CD1c-positive myeloid dendritic cell (primary cell): ENCODE data around the gene ATP5F1B.
A peak's percentile ranks its signal among the peaks of the same experiment; 100 is the strongest.

Experiments used
- DNase-seq: peaks from one replicate; pipeline ENCODE4 v3.0.0-alpha.2; 2016; ENCODE audit errors: extremely low spot score

ATP5F1B gene

DNA sequence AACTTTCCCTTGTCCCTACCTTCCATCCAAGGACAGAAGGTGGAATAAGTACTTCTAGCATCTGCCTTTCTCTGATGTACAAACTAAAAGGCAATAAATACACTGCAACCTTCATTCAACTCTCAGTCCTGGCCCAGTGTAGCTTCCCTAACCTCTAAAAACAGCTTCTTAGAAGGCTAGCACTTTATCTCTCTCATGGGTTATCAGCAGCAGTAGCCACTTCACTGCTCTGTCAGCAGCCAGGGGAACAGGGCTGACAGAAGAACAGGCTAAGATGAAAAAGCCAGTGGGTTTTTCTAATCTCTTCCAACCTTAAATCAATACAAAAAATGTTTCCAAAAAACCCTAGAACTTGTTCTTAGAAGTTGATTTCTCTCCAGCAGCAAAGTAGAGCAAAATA lies 28.9 kb downstream of the ATP5F1B start:
- DNase-seq = no peak

DNA sequence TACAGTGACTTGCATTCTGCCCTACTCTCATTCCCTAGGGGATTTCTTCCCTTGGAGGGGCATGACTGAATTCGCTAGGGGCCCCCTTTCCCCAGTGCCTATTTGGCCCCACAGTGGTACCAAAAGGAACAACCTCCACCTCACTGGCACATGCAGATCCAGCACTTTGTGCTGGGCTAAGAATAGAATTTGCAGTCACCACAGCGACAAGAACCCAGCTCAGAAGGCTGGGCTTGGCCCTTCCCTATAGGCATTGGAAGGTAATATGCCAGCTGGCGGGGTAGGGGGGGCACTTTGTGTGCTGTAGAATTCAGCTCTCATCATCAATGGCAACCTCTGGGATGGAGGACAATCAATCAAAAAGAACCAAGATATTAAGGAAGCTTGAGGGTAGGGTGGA lies 29.5 kb downstream of the ATP5F1B start:
- DNase-seq = no peak

DNA sequence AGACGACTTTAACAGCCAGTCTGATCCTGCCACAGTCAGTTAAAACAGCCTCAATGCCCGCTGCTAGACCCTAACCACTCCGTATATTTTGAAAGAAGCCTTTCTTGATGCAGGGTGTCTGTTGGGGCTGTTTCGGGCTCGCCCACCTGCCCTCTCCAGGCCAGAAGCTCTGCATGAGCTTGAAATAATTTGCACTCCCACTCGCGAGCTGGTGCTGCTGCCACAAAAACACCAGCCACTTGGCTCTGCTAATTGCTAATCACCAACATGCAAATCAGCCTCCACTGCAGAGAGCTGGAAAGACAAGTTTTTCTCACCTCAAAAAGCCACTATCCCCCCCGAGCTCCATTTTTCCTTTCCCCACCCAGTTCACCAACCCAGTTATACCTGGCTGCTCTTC lies 31.2 kb downstream of the ATP5F1B start:
- no peak for DNase-seq

DNA sequence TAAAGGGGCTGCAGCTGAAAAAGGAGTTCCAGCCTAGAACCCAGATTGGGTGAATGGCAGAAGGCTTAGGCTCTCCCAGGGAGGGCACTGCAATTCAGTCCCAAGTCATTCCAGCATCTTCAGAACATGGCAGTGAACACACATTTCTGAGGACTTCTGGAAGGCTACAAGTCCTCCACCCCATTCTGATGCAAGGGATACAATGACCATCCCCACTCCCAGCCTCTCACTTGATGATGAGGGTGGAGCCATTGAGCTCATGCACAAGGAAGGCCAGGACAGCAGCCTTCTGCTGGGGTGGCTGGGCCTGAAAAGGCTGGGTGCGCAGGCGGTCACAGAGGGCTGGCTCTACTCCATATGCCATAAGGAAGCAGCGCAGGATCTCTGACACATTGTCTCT lies 41.4 kb downstream of the ATP5F1B start:
- no peak for DNase-seq

DNA sequence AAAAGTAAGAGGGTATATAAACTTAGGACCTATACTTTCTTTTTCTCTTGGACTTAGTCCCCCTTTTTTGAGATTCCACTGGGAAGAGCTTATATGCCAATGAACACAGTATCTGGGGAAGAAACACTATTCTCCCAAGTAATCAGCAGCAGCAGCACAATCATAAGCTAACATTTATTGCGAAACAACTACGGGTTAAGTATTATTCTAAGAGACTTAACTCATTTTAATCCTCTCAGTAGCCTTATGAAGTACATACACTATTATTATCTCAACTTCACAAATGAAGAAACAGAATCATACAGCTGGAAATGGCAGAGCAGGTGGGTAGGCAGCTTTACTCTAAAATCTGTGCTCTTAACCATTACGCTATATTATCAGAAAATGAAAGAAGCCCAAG lies 43.5 kb downstream of the ATP5F1B start:
- no peak for DNase-seq

DNA sequence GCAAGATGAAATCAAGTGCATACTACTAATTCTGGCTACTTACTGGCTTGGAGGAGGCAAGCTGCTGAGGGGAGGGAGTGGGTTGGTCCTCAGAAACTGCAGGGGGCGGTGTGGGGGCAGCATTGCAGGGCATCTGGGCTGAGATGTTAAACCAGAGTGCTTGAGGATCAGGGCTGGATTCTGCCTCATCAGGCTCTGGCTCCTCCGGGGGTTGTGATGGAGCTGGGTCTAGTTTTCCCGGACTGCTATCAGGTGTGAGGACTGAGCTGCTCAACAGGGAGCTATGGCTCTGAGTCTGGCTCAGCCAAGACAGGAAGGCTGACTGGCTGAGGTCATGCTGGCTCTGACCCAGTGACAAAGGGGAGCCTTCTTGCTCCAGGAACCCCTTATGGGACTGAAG lies 44.3 kb downstream of the ATP5F1B start:
- DNase-seq = no peak

DNA sequence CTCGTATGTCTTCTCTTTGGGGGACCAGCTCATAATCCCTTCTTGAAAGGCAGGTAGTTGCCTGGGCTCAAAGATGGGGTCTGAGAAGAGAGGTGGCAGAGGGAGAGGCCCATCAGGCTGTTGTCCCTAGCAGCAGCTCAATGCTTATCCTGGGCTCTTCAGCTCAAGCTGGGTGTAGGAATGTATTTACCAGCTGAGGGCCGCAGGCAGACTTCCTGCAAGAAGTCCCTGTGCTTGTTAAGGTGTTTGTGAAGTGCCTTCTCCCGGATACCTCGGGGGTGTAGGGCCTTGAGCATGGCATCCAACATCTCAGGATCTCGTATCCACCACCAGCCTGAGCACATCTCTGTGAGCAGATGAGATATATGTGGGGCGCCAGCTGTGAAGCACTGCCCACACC lies 45.0 kb downstream of the ATP5F1B start:
- no peak for DNase-seq

DNA sequence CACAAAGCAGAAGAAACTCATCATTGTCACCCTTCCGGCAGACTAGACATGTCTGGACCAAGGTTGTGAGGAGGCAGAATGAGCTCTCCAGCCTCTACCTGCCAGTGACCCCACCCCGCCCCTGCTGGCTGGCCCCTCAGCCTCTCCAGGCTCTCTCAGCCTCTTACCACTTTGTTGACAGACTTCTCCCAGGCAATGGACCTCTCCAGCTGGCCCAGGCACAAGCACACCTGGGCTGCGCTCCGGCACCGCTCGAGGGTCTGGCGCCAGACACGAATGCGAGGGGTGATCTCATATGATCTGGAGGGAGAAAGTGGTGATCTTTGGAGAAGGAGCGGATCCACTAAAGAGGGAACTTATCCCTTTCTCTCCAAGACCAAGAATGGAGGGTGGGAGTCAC lies 46.0 kb downstream of the ATP5F1B start:
- no peak for DNase-seq

DNA sequence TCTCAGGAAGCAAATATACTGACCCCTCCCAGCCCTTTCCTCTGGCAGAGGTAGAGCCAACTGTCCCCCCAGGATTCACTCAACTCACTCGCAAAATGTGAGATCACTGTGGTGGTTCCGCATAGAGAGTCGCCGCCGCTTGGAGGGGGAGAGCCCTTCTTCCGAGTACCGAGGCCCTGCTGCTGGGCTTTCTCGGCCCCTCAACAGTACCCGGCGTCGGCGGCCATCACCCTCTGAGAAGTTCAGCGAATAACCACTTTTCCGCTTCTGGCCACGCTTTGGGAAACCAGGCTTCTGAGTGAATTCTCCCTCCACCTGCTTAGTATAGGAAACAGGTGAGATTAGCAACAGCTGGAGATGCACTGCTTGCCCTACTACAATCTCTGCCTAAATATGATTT lies 46.7 kb downstream of the ATP5F1B start:
- DNase-seq = no peak

DNA sequence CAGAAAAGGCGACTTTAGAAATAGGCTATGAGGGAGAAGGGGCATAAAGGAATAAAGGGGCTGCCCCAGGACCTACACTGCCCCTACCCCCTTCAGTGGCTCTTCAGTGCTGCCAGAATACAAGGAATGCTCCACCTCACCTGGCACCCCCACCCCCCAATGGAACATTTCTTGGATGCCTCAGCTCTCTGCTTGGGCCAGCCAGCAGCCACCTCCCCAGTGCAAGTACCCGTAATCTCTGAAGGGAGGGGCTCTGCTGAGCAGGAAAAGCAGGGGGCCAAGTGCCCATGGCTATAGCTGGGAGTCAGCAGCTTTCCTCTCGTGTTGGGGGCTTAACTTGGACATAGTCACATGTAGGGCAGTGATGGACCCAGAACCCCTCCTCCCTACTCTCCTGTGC lies 49.0 kb downstream of the ATP5F1B start:
- no peak for DNase-seq

DNA sequence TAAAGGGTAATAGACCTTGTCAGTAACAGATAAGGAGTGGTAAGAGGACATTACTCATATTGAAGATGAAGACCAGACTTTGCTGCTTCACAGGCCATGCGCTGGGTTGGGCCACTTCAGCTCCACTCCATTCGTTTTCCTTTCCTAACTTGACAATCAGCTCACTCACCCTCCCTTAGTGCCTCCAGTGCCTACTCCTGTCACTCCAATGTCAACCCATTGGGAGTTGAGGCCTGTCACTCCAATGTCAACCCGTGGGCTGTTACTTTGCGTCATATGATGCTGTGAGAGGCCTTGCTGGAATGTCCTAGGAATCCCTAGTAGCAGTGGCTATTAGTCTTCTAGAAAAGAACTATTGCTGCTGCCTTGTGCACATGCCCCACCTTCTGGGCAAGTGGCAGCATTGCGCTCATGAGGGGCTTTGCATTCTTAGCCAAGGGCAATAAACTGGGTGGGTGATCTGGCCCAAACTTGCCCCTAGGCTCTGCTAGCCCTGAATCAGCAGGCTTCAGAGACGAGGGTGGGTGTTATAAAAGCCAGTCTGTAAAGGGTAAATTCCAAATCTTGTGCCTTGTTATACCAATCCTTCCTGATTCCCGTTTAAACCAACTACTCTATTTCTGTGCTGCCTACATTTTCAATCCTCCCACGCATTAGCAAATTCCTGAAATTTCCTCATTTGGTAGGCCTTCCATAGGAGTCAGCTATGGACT lies 51.7 kb downstream of the ATP5F1B start:
- peak; percentile 66 for DNase-seq

DNA sequence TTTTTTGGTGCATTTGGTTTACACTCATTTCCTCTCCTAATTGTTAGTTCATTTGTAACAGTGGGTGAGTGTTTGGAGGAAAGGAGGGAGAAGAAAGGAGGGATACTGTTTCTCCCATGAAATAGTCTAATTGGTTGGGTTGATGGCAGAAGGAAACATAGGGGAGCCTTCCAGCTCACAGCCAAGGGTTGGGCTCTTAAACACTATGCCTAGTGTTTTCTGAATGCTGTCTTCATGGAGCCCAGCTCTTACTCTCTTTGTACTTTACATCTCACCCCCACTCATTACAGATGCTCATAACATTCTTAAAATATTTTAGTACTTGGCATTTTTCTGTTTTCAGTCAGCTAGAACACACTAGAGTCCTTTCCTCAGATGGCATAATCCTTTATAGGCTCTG lies 53.8 kb downstream of the ATP5F1B start:
- DNase-seq = no peak

DNA sequence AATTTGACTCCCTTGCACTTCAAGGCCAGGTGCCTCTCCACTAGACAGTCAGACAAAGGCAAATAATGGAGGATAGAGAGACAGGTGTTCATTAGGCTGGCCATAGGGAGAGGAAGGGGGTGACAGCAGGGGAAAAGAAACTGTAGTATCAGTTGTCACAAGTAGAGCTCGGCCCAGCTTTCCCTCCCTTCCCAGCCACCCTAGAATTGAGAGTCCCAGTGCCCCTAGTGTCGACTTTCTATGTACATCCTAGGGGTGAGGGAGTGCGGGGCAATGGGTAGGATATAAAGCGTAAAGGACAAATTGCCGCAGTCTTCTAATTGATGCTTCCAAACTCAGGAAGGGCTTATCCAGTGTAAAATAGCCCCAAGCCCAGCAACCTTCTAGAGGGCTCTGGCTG lies 54.7 kb downstream of the ATP5F1B start:
- no peak for DNase-seq

DNA sequence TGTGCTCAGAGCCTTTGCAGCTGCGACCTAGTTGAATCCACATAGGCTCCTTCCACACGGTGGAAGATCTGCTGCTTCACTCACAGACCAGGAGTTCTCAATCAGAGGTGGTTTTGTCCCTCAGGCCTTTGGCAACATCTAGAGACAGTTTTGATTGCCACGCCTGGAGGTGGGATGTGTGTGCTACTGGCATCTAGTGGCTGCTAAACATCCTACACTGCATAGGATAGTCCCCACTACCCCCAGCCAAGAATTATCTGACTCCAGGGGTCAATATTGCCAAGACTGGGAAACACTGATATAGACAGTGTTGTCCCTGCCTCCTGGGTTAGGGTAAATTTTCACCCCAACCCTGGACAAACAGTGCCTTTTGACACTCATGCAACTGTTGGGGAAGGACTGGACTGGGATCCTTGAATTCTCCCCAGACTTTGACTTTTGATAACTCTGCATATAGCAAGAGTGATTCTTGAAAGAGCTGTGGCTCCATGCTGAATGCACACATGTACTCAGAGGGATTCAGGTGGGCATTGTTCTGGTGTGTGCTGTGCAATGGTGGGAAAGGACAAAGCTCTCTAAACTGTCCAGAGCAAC lies 55.5 kb downstream of the ATP5F1B start:
- DNase-seq = no peak

DNA sequence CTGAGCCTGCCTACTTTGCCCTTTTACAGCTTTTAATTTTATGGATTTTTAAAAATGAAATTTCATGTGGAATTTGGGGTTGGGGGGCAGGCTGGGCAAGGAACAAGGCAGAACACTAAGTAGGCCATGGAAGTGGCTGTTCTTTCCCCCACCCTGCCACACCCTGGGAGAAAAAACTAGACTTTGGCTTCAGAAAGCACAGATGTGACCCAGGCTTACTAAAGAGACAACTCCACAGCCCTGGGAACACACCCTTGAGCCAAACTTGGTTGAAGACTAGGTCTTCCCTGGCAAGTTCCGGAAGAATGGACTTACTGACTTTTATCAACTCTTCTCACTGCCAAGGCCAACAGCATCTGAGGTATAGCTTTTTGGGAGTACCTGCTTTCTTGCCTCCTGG lies 56.0 kb downstream of the ATP5F1B start:
- no peak for DNase-seq
